Ovary (tissue), 3 donors: ENCODE measurements around the gene CCNL1.
"Not testable (repeated sequence)": the region's sequence is repeated elsewhere in the genome, so short reads cannot be mapped to it uniquely, and the experiment has no call there.

Experiments
- EP300 ChIP-seq: sonication (generic); formaldehyde crosslinking; IDR thresholded peaks from one replicate; pipeline ENCODE4 v1.6.1; 2017; ENCODE audit warnings: antibody characterized with exemption
- POLR2A ChIP-seq: fragments of 450-650 bp; IDR thresholded peaks from one replicate; pipeline ENCODE4 v1.6.1; 2017; ENCODE audit warnings: antibody characterized with exemption, mild to moderate bottlenecking, moderate library complexity
- TF ChIP-seq, protein P1 (sequence below), 3 donors: fragments of 450-650 bp in 2 of 3; fragments of 200-600 bp in 1 of 3; IDR thresholded peaks; one replicate each; pipeline versions ENCODE4 v1.5.1 to v1.8.0; 2016 to 2022; ENCODE audit warnings: antibody characterized with exemption in 3 of 3, mild to moderate bottlenecking in 1 of 3
- donor health status: DM: no; HTN: no; CAD: no.

DNA sequence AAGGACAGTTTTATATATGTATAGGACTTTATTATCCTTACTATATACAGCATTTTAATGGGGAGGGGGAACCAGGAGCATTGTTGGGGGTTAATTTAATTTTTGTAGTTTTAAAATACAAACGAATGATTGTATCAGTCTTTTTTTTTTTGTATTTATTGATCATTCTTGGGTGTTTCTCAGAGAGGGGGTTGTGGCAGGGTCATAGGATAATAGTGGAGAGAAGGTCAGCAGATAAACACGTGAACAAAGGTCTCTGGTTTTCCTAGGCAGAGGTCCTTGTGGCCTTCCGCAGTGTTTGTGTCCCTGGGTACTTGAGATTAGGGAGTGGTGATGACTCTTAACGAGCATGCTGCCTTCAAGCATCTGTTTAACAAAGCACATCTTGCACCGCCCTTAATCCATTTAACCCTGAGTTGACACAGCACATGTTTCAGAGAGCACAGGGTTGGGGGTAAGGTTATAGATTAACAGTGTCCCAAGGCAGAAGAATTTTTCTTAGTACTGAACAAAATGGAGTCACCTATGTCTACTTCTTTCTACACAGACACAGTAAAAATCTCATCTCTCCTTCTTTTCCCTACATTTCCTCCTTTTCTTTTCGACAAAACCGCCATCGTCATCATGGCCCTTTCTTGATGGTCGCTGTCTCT lies 18.0 kb upstream of the CCNL1 start:
- TF ChIP-seq, protein P1, sequence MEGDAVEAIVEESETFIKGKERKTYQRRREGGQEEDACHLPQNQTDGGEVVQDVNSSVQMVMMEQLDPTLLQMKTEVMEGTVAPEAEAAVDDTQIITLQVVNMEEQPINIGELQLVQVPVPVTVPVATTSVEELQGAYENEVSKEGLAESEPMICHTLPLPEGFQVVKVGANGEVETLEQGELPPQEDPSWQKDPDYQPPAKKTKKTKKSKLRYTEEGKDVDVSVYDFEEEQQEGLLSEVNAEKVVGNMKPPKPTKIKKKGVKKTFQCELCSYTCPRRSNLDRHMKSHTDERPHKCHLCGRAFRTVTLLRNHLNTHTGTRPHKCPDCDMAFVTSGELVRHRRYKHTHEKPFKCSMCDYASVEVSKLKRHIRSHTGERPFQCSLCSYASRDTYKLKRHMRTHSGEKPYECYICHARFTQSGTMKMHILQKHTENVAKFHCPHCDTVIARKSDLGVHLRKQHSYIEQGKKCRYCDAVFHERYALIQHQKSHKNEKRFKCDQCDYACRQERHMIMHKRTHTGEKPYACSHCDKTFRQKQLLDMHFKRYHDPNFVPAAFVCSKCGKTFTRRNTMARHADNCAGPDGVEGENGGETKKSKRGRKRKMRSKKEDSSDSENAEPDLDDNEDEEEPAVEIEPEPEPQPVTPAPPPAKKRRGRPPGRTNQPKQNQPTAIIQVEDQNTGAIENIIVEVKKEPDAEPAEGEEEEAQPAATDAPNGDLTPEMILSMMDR (IDR thresholded peaks at IDR 0.05), result not testable (repeated sequence)
- TF ChIP-seq EP300, POLR2A: not testable (repeated sequence)
